Hematopoietic multipotent progenitor cell treated with erythropoietin and hydrocortisone succinate and interleukin-3 and kit ligand, for 6 days (in vitro differentiated cells): ENCODE data around the gene MIP.
"Not testable (repeated sequence)": the region's sequence is repeated elsewhere in the genome, so short reads cannot be mapped to it uniquely, and the experiment has no call there.

Source experiments
- DNase-seq: peaks from one replicate; pipeline ENCODE4 v3.0.0-alpha.2; 2015

The MIP gene

DNA sequence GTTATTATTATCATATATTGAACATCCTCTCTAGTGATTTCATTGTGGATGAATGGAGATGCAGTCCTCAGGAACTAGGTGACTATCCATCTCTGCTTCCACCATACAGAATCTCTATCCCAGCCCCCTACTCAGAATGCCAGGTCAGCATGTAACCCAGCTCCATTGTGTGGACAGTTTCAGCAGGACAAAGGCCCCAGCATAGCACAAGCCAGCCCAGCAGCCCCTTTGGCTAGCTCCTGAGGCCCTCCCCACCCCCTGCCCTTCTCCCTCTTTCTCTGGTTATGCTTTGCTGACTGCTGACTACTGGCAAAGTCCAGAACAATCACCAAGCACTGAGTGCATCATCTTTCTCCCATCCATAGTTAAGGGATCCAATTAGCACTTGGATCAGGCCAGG lies 8.1 kb upstream of the MIP start:
- DNase-seq, result no peak

DNA sequence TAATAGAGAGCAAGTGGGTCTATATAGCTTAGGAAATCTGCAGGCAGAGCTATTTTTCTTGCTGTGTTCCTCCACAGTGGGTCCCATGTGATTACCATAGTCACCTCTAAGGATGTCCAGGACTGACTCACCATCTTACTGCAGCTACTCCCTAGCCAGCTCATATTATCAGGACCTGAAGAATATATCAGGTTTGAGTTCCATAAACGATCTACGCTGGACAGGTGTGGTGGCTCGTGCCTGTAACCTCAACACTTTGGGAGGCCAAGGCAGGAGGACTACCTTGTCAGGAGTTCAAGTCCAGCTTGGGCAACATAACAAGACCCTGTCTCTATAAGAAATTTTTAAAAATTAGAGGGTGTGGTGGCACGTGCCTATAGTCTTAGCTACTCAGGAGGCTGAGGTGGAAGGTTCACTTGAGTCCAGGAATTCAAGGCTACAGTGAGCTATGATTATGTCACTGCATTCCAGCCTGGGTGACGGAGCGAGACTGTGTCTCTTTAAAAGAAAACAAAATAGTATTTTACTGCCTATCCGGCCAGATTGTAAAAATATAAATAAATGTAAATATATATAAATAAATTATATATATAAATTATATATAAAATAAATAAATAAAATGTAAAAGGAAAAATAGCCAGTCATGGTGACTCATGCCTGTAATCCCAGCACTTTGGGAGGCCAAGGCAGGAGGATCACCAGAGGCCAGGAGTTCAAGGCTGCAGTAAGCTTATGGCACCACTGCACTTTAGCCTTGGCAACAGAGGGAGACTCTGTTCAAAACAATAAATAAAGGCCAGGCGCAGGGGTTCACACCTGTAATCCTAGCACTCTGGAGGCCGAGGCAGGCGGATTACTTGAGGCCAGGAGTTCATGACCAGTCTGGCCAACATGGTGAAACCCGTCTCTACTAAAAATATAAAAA lies 7.0 kb upstream of the MIP start:
- DNase-seq, result no peak

DNA sequence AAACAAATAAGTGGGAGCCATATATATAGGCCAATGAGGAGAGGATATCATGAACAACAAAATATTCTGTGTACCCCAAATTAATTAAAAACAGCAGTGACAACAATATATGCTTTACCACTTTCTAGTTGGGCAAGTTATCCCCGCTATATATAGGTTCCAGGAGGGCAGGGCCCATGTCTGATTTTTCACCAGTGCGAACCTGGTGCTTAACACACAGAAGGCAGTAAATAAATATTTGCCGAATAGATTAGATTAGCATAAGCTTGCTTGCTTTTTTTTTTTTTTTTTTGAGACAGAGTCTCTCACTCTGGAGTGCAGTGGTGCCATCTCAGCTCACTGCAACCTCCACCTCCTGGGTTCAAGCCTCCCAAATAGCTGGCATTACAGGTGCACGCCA lies 3.4 kb upstream of the MIP start:
- no peak for DNase-seq

DNA sequence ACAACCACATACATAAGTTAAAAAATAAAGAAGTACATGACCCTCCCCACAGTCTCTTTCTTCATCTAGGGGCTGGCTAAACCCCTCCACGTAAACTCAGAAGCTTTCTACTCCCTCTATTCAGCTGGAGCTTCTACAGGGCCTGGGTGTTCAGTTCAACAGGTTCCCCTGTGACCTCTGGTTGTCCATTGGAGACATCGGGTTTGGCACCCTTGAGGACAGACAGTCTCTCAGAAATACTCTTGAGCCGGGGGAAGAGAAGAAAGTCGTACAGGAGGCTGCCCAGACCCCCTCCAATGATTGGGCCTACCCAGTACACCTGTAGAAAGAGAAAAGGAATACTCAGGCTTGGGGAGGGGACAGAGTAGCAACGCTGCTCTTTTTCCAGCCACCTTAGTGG lies 3.3 kb downstream of the MIP start:
- no peak for DNase-seq

DNA sequence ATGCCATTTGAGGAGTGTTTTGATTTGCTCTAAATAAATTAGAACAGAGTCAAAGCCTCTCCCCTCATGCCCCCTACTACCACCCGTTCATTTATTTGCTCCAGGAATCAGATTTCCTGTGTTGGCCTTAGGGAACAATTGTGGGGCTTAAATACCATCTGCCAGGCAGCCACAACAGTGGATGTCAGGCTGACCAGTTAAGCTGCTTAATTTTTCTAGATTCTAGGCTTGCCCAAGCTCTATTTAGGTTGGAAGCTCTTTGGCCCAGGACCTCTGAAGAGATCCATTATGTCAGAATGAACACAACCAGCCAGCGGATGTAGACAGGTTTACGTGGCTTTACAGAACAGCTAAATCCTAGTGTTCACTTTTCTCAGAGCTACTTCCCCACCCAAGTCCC lies 4.2 kb downstream of the MIP start:
- DNase-seq, result no peak

DNA sequence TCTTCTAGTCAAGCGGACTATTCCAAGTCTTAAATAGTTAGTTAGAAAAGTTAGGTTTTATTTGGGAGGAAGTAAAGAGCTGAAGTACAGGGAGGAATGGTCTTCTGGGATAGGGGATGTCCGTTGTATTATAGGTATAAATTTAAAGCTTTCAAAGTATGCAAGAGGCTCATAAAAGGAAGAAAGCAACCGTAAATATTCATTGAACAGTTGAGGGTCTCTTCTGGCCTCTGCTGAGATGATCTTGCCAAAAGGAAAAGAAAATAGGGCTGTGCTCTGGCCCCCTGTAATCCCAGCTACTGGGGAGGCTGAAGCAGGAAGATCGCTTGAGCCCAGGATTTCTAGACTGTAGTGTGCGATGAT lies 4.9 kb downstream of the MIP start:
- no peak for DNase-seq

DNA sequence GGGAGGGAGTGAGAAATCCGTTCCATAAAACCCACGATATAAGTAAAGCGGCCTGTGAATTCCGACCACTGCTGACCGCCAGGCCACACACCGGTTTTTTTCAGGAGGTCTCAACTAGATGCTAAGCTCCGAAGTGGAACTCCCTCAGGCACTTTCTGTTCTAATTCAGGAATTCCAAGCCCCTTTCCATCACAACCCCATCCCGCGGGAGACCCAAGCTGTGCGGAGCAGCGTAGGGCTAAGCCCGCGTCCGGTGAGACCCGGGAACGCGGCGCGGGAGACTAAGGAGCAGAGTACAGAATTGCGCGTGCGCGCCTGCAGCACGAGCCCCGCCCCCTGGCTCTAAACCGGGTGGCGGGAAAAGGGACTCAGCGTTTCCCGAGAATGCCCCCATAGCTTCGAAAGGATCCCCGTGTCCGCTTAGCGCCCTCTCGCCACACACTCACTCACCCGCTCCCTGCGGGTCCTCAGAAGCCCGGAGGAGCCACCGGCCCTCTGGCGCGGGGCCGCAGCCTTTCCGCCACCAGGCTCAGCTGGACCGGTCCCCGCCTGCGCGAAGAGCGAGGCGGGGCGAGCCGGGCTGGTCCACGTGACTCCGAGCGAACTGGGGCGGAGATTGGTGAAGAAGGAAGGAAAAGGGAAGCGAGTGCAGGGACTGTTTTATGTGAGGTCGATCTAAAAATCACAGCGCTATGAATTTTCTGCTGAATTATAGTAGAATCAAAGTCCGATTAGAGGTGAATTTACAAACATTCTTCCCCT lies 5.4 kb downstream of the MIP start, which contains the start of gene TIMELESS:
Gene TIMELESS, minus strand, starts transcription at position 567 of the 762 bp plus-strand sequence. CDS start 15,256 bp downstream, outside the sequence.
- DNase-seq, result peak; percentile 95

DNA sequence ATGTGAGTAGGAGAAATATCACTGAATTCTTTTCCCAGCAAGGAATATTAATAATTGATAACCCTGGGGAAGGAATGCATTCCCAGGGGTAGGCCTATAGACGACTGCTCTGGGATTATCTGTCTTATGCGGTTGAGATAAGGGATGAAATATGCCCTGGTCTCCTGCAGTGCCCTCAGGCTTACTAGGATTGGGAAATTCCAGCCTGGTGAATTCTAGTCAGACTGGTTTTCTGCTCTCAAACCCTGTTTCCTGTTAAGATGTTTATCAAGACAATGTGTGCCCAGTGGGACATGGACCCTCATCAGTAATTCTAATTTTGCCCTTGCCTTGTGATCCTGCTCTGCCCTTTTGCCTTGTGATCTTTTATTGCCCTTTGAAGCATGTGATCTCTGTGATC lies 11.2 kb downstream of the MIP start:
- not testable (repeated sequence) for DNase-seq

DNA sequence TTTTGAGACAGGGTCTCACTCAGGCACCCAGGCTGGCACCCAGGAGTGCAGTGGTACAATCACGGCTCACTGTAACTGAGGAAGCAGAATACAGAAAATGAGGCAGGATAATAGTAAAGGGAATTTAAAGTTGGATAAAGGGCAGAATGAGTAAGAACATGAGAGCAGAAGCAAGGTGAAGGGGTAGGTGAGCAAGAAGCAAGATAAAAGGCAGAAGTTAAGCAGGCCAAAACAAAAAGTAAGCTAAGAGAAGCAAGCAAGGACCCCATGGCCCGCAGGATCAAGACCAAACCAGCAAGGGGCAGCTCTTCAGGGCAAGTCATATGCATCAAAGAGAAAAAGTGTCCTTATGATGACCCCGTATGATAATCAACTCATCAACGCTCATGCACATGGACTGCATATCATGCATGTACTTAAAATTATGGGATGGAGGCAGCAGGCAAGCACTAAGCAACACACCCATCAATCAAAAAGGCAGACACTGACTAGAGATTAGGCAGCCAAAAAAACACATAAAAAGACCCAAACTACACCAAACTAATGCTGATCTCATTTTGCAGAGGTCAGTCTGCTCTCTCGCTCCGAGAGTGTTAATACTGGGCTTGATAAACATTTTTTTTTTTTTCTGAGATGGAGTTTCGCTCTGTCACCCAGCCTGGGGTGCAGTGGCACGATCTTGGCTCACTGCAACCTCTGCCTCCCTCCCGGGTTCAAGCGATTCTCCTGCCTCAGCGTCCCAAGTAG lies 16.9 kb downstream of the MIP start:
- peak; percentile 73 for DNase-seq

DNA sequence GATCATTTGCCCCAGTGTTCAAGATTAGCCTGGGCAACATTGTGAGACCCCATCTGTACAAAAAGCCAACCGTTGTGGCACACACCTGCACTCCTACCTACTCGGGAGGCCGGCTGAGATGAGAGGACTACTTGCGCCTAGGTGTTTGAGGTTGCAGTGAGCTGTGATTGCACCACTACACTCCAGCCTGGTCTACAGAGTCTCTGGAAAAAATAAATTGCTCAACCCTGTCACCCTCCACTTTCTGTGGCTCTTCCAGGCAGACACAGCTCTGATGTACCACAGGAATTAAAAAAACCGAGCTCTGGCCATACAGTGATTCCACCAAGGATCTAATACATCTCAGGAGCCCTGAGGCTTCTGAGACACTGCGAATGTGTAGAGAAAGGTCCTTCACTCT lies 19.6 kb downstream of the MIP start:
- DNase-seq, result no peak

DNA sequence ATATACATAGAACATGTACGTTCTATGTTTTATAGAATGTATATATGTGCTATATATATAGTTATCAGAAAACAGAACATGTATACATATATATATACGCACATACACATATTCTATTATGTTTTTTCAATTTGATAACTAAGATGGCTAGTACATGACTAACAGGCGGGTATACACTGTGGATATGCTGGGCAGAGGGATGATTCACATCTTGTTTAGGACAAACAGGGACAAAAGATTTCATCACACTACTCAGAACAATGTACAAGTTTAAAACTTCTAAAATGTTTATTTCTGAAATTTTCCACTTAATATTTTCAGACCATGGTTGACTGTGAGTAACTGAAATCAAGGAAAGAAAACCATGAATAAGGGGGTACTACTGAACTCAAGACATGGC lies 22.6 kb downstream of the MIP start:
- no peak for DNase-seq

DNA sequence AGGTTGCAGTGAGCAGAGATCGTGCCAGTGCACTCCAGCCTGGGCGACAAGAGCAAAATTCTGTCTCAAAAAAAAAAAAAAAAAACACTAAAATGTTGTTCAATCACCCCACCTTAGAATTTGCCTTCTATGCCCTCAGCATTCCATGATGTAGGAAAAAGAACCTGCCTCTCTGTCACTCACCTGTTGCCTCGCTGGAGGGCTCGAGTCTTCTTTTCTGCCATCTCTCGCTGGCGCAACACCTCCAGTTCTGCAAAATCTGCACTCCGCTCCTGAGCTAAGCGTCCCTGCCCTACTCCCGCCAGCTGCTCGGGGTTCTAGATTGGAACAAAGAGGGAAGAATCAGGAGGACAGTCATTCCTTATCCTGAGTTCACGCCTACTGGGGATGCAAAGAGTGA lies 23.2 kb downstream of the MIP start:
- no peak for DNase-seq

DNA sequence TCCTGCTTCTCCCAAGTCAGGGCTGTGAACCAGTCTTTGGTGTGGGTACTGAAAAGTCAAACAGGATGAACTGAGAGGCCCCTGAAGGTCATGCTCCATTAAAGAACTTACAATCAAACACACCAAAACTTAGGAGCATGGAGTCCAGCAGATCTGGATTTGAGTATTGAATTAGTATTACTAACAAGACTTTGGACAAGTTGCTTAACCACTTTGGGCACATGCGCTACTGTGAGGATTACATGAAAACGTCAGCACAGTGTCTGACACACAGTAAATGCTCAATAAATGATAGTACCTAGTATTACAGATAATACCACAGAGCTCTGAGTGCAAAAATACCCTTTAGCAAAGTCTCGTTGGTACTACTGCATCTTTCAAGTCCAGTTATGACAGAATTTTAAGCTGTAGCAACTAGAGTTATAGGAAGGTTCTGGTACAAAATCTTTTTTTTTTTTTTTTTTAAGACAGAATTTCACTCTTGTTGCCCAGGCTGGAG lies 28.5 kb downstream of the MIP start:
- no peak for DNase-seq

DNA sequence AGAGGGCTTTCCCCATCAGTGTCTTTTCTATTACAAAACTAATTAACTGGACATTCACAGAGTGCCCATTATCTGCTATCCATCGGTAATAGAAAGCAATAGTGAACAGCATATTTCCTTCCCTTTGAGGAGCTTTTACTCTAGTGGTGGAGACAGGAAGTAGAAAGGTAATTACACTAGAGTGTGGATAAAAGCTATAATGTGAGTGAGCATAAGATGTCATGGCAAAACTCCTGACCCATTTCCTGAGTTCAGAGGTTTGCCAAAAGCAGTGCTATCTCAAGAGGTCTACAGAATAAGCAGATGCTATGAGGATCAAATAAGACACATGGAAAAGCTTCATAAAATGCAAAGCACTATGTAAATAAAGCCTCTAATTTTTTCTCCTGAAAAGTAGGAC lies 29.3 kb downstream of the MIP start:
- DNase-seq, result no peak

DNA sequence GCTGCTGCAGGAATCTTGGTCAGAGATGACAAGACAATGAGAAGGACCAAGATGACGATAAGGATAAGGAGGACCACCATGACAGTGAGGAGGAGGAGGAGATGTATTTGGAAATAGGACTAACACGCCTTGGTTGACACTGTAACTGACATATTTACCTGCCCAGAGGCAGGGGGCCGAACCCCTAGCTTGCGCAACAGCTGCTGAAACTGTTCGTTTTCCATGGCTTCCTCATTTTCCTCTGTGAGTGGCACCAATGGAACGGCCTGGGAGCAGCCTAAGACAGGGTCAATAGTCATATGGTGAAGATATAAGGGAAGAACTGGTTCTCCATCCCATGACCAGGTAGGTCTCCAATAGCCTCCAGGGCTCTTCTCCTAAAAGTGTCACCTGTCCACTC lies 34.0 kb downstream of the MIP start:
- no peak for DNase-seq

DNA sequence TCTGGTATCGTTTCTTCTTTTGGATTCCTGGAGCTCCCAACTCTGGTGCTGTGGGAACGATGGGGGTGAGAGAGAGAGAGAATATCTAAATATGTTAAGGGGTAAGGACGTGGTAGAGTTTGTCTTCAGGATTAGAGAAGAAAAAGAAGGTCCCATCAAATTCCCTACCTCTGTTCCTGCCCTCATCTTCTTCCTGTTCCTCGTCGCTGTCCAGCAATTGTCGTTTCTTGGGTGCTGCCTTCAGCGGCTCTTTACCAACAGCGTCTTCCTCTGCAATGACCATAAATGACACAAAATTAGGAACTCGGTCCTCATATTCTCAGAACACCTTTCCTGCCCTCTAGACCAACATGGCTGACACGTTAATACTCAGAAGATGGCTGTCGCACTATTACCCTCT lies 36.7 kb downstream of the MIP start:
- no peak for DNase-seq

DNA sequence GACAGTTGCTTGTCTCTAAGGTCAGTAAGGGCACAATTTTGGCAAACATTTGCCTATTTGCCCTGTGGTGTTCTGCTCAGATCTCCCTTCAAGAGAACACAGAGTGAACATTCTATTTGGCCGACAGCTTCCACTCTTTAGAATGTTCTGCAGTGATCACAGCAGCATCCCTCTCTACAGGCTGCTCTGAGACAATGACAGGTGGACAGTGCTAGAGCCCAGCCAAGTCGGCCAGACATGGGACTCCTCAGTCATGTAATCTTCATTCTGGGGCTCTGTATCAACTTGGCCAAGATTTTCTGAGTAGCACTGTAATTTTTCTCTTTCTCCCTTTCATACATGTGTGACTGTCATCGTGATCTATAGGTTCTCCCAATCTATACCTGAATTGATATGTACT lies 40.1 kb downstream of the MIP start:
- DNase-seq, result no peak

DNA sequence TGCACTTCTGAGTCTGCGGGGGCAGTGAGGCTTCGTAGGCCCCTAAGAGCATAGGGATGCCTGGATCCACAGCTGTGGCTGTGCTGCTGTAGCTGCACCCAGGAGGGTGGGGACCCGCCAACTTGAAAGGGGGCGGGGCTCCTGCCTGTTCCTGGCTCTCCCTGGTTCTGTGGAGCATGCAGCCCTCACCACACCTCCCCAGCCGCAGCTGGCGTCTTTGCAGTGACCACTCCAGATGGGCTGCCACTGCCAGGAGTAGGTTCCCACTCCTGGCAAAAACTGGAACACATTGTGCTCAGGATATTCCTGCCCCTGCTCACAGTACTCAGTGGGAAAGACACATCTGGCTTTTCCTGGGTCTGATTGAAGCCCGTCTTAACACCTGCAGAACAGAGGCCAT lies 41.1 kb downstream of the MIP start:
- DNase-seq, result peak; percentile 13

DNA sequence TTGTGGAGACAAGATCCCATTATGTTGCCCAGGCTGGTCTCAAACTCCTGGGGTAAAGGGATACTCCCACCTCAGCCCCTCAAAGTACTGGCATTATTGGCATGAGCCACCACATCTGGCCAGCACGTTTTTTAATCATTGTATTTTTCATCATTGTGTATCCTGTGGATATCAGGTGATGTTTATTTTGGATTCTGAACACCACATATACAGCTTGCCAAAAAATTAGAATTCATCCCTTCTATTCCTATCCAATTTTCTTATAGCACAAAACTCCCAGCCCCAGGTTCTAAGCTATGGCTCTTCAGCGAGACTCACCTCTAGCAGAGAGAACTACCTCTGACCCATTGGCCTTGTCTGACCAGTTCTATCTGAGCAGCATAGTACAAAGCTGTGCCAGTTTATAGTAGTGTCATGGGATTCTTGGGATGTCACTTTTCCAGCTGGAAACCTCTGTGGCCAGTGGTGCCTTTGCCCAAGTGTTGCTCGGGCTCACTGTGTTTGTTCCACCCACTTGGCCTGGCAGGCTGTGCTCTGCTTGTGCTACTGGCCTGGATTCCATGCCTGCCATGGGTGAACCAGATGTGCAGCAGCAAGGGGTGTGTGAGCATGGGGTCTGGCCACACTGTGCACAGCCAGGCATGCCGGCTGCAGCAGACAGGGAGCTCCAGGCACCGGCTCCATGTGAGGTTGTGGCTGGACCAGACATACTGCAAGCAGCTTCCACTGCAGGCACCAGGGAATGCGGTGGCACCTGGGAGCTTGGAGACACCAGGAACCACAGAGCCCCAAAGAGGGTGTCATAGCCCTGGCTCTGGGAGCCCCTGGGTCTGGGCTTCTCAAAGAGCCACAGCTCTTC lies 42.4 kb downstream of the MIP start:
- no peak for DNase-seq

DNA sequence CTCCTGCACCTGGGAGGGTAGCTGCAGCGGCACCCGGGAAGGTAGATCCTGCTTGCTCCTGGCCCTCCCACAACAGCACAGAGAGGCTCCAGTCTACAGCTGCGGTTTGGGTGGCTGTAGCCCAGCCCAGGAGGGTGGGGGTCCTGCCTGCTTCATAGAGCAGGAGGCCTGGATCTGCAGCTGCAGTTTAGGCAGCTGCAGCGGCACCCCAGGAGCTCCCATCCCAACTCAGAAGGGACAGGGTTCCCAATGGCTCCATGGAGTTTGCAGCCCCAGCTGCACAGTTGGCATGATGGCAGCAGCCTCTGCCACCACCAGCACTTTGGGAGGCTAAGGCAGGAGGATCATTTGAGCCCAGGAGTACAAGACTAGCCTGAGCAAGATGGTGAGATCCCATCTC lies 43.7 kb downstream of the MIP start:
- no peak for DNase-seq

DNA sequence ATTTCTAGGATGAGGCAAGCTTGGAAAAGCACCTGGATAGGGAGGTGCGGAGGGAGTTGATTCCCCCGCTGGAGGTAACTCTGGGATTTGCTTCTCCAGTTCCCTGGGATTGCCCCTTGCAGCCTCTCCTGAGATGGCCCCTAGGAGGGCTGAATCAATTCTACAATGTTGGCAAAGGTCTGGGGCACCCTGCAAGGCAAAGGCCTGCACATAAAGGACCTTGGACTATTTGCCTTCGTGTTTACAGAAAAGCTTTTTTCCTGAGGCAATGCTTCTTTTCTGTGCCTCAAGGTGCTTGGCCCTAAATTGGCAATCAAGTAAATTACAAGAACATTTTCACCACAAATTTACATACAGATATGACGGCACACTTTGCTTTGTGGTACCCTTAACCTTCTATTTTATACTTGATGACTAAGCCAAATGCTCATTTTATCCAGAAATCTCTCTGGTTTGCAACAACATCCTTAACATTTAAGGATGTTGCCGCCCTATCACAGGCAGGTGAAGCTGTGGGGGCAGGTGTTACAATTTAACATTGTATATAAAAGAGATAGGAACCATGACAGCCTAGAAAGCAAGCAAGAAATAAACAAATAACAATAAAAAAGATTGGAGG lies 45.5 kb downstream of the MIP start:
- no peak for DNase-seq

DNA sequence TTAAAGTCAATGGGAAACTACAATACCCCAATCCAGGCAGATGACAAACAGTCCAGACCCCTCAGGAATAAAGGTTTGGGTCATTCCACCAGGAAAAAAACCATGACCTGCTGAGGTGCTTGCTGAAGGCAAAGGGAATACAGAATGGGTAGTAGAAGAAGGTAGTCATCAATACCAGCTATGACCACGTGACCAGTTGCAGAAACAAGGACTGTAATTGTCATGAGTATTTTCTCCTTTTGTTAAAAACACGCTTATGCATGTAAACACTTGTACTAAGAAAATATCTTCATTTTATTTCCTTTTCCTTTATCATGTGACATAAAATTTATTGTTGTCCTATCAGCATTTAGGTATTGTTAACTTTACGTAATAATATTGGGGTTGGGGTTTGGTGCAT lies 50.2 kb downstream of the MIP start:
- DNase-seq, result not testable (repeated sequence)
